IMR-90 (cell line): ENCODE data around the gene ZNF667. TPM values are rescaled to one million over a fixed set of nuclear protein-coding genes. Genes with fewer than 3 reads are reported as not detected.

Experiments used
- ATAC-seq: fragments of 200-7000 bp; cut with Tn5 transposase; 2 replicates; pipeline ENCODE4 v1.9.1; 2020; ENCODE audit warnings: low read depth, mild to moderate bottlenecking, moderate library complexity
- BruUV-seq: library from RNA; stranded (reverse); fragments of 400-500 nt; replicated peaks from 2 replicates; lab custom pipeline; 2021; lab: Mats Ljungman, UMichigan
- CTCF ChIA-PET: fragments of 300-600 bp; formaldehyde crosslinking; extraction: SDS; loops from one replicate; lab custom pipeline; 2021; ENCODE audit warnings: antibody characterized with exemption; lab: Yijun Ruan, JAX
- POLR2A ChIA-PET: fragments of 300-600 bp; sonication (Branson Sonifier 250); formaldehyde crosslinking; loops from one replicate; lab custom pipeline; 2022; ENCODE audit warnings: antibody characterized with exemption; ENCODE audit not compliant: unreplicated experiment; lab: Charles Lee
- DNase-seq: peaks from one replicate; pipeline ENCODE4 v3.0.0; 2013
- H2AFZ ChIP-seq: replicated peaks from 2 replicates; pipeline ENCODE3; 2013; ENCODE audit warnings: low read length, mild to moderate bottlenecking; ENCODE audit not compliant: poor library complexity
- H2AK5ac ChIP-seq: 2 replicates; pipeline ENCODE4 v1.6.1; 2013; ENCODE audit warnings: low read depth, low read length, inconsistent platforms
- H2AK9ac ChIP-seq: replicated peaks from 2 replicates; pipeline ENCODE3; 2013; ENCODE audit warnings: mild to moderate bottlenecking, low read depth, low read length, moderate library complexity; ENCODE audit not compliant: poor library complexity
- H2BK120ac ChIP-seq: 2 replicates; pipeline ENCODE4 v1.6.1; 2013; ENCODE audit warnings: low read depth, low read length, inconsistent platforms
- H2BK15ac ChIP-seq: 3 replicates; pipeline ENCODE4 v1.6.1; 2013; ENCODE audit warnings: low read depth, low read length, inconsistent platforms
- H2BK20ac ChIP-seq: 2 replicates; pipeline ENCODE4 v1.6.1; 2013; ENCODE audit warnings: low read depth, mild to moderate bottlenecking, inconsistent platforms, low read length, moderate library complexity
- H2BK5ac ChIP-seq: 2 replicates; pipeline ENCODE4 v1.6.1; 2013; ENCODE audit warnings: mild to moderate bottlenecking, low read depth, low read length, inconsistent platforms; ENCODE audit not compliant: poor library complexity, severe bottlenecking
- H3K14ac ChIP-seq: replicated peaks from 2 replicates; pipeline ENCODE4 v1.6.1; 2013; ENCODE audit warnings: low read depth, low read length, inconsistent platforms
- H3K18ac ChIP-seq: 2 replicates; pipeline ENCODE4 v1.6.1; 2013; ENCODE audit warnings: low read depth, low read length, control low read depth
- H3K23ac ChIP-seq: 2 replicates; pipeline ENCODE4 v1.6.1; 2013; ENCODE audit warnings: low read depth, low read length, inconsistent platforms
- H3K27ac ChIP-seq: 2 replicates; pipeline ENCODE4 v1.5.1; 2013; ENCODE audit warnings: mild to moderate bottlenecking, control low read depth, low read length; ENCODE audit not compliant: insufficient read depth
- H3K27me3 ChIP-seq: 2 replicates; pipeline ENCODE4 v1.6.1; 2013; ENCODE audit warnings: low read length; ENCODE audit not compliant: control insufficient read depth, insufficient read depth
- H3K36me3 ChIP-seq: 2 replicates; pipeline ENCODE4 v1.6.1; 2013; ENCODE audit warnings: low read length, mixed read lengths; ENCODE audit not compliant: control insufficient read depth, insufficient read depth
- H3K4ac ChIP-seq: 2 replicates; pipeline ENCODE4 v1.6.1; 2013; ENCODE audit warnings: low read depth, low read length, inconsistent platforms
- H3K4me1 ChIP-seq: 2 replicates; pipeline ENCODE4 v1.6.1; 2013; ENCODE audit warnings: low read length, mixed read lengths; ENCODE audit not compliant: control insufficient read depth, insufficient read depth
- H3K4me2 ChIP-seq: 2 replicates; pipeline ENCODE4 v1.6.1; 2013; ENCODE audit warnings: low read depth, mild to moderate bottlenecking, control low read depth, low read length, moderate library complexity
- H3K4me3 ChIP-seq: 2 replicates; pipeline ENCODE4 v1.5.1; 2013; ENCODE audit warnings: low read depth, mild to moderate bottlenecking, control low read depth, low read length, moderate library complexity; ENCODE audit not compliant: insufficient read depth
- H3K56ac ChIP-seq: 2 replicates; pipeline ENCODE4 v1.6.1; 2013; ENCODE audit warnings: low read length, inconsistent platforms; ENCODE audit not compliant: insufficient read depth; ENCODE audit errors: extremely low read depth
- H3K79me1 ChIP-seq, 2 experiments: 2 replicates each; pipeline ENCODE4 v1.6.1; 2013; ENCODE audit warnings: low read length in 2 of 2, inconsistent platforms in 1 of 2, low read depth in 1 of 2
- H3K9ac ChIP-seq: 2 replicates; pipeline ENCODE4 v1.6.1; 2013; ENCODE audit warnings: low read depth, low read length, control low read depth
- H3K9me1 ChIP-seq: 2 replicates; pipeline ENCODE4 v1.6.1; 2013; ENCODE audit warnings: low read length, inconsistent platforms; ENCODE audit not compliant: insufficient read depth
- H3K9me3 ChIP-seq: 2 replicates; pipeline ENCODE4 v1.6.1; 2013; ENCODE audit warnings: low read length; ENCODE audit not compliant: control insufficient read depth, insufficient read depth
- H4K20me1 ChIP-seq: 2 replicates; pipeline ENCODE4 v1.6.1; 2013; ENCODE audit warnings: low read length, inconsistent platforms; ENCODE audit not compliant: insufficient read depth
- H4K5ac ChIP-seq: 2 replicates; pipeline ENCODE4 v1.6.1; 2013; ENCODE audit warnings: mild to moderate bottlenecking, low read depth, low read length, control low read depth
- H4K8ac ChIP-seq, 2 experiments: 2 replicates each; pipeline ENCODE4 v1.6.1; 2013; ENCODE audit warnings: low read depth in 2 of 2, low read length in 2 of 2, control low read depth in 1 of 2, inconsistent platforms in 1 of 2
- H4K91ac ChIP-seq: 2 replicates; pipeline ENCODE4 v1.6.1; 2013; ENCODE audit warnings: low read depth, low read length, inconsistent platforms; ENCODE audit not compliant: insufficient read depth
- FOS ChIP-seq: fragments of 150-350 bp; IDR thresholded peaks from 2 replicates; pipeline ENCODE4 v1.6.1; 2016; ENCODE audit warnings: low read depth, low read length
- NFE2L2 ChIP-seq: fragments of 150-350 bp; IDR thresholded peaks from 2 replicates; pipeline ENCODE4 v1.6.1; 2016; ENCODE audit warnings: low read depth, mild to moderate bottlenecking, low read length
- whole genome bisulfite sequencing, 2 experiments: methylation state at CpG; one replicate each; pipeline versions ENCODE4 v1.1.5 to v1.1.7; 2013; ENCODE audit warnings: missing lambda C conversion rate in 2 of 2; ENCODE audit not compliant: insufficient read length in 1 of 2; ENCODE audit errors: extremely low coverage in 2 of 2; 5-methylcytosine and 5-hydroxymethylcytosine counted together
- dilution Hi-C: fragments of 300-500 bp; cut with HindIII; formaldehyde crosslinking; loops from one replicate; pipeline ENCODE4 v1.14.3; 2018; ENCODE audit warnings: low sequenced_read_pairs; ENCODE audit not compliant: unreplicated experiment
- in situ Hi-C: fragments of 300-500 bp; cut with MboI; formaldehyde crosslinking; loops from 3 replicates; pipeline ENCODE4 v1.14.3; 2019; ENCODE audit warnings: low sequenced_read_pairs, inconsistent platforms, mixed read lengths
- intact Hi-C: fragments of 100-400 bp; cut with micrococcal nuclease; formaldehyde crosslinking; loops from 2 replicates; pipeline ENCODE4 v1.10.0; 2022
- polyA plus RNA-seq, 3 experiments: library from polyadenylated mRNA; depleted of rRNA; stranded (reverse); fragments of >200 nt; gene quantifications; 2 replicates each; pipeline ENCODE4 v1.2.3, GENCODE V29; 2012; ENCODE audit warnings: low replicate concordance in 1 of 3
- total RNA-seq: library from RNA; depleted of rRNA; stranded (reverse); fragments of >200 nt; gene quantifications from 2 replicates; pipeline ENCODE4 v1.2.3, GENCODE V29; 2012

The ZNF667 gene
- total and polyA plus RNA-seq, 2 of the 4 experiments (the other 2 are of a cell fraction): 1.8 to 3.4 TPM

DNA sequence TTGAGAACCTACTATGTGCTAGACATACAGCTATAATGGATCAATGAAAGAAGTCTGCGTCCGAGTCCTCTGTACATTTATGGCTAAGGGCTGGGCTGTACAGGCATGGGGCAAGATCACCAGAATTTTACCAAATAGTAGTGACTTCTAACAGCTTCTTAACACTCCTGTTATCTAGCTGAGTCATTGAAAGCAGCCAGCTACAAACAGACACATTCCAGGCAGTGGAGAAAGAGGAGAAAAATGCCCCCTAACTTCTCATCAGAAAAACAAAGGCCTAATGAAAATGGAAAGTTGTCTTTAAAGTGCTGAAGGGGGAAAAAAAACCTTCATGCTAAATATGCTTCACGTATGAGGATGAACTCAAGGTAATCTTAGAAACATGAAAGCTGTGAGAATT lies 14.3 kb upstream of the ZNF667 start:
- no peak overlapping the region for H2AK9ac ChIP-seq
- H2BK5ac ChIP-seq: no peak overlapping the region
- H2BK15ac ChIP-seq: no peak overlapping the region
- no peak overlapping the region for H3K4me3 ChIP-seq
- H4K5ac ChIP-seq: no peak overlapping the region
- H3K4me2 ChIP-seq: no peak overlapping the region
- in situ Hi-C loops: no loop called here
- no peak overlapping the region for H2BK120ac ChIP-seq
- ChIA-PET CTCF (no interaction called here), POLR2A (no interaction called here)
- no peak overlapping the region for H2BK20ac ChIP-seq
- peaks cover 9% of the 10 kb centered on the region for H3K36me3 ChIP-seq
- no peak overlapping the region for H3K18ac ChIP-seq
- no peaks in the 10 kb centered on the region for H3K9me1 ChIP-seq
- TF ChIP-seq FOS (no peak), NFE2L2 (peak; percentile 62; the same call in 1 of the 2 replicates)
- no peak overlapping the region for H4K91ac ChIP-seq
- BruUV-seq: no TSS peak
- no peak overlapping the region for H2AFZ ChIP-seq
- no CpG with 5 or more reads among the region's 3 CpGs for WGBS, 2 experiments
- no peak; the same call in 1 of the 2 replicates for ATAC-seq
- no peak overlapping the region for H4K8ac ChIP-seq
- intact Hi-C loops: no loop called here
- dilution Hi-C loops: no loop called here
- H3K23ac ChIP-seq: no peak overlapping the region
- H3K27ac ChIP-seq: no peak overlapping the region
- no peak overlapping the region for H3K56ac ChIP-seq
- no peak overlapping the region for H3K4ac ChIP-seq
- H4K20me1 ChIP-seq: no peaks in the 10 kb centered on the region
- no peak overlapping the region for H3K9ac ChIP-seq
- H3K14ac ChIP-seq: no peak overlapping the region
- H2AK5ac ChIP-seq: no peak overlapping the region
- peak; percentile 26 for DNase-seq
- peaks cover 17% of the 10 kb centered on the region for H3K9me3 ChIP-seq
- H3K79me1 ChIP-seq: peaks cover 0 to 17% of the 10 kb centered on the region in 2 experiments; a peak in 3 of 4 replicates
- H3K27me3 ChIP-seq: no peaks in the 10 kb centered on the region
- no peaks in the 10 kb centered on the region for H3K4me1 ChIP-seq
